GM21737 (cell line): Measurements from ENCODE around the gene CAMSAP1.

Source experiments
- ATAC-seq: cut with Tn5 transposase; IDR thresholded peaks from one replicate; pipeline ENCODE4 v1.9.1; 2021; ENCODE audit warnings: mild to moderate bottlenecking, moderate library complexity; ENCODE audit not compliant: unreplicated experiment

The CAMSAP1 gene

DNA sequence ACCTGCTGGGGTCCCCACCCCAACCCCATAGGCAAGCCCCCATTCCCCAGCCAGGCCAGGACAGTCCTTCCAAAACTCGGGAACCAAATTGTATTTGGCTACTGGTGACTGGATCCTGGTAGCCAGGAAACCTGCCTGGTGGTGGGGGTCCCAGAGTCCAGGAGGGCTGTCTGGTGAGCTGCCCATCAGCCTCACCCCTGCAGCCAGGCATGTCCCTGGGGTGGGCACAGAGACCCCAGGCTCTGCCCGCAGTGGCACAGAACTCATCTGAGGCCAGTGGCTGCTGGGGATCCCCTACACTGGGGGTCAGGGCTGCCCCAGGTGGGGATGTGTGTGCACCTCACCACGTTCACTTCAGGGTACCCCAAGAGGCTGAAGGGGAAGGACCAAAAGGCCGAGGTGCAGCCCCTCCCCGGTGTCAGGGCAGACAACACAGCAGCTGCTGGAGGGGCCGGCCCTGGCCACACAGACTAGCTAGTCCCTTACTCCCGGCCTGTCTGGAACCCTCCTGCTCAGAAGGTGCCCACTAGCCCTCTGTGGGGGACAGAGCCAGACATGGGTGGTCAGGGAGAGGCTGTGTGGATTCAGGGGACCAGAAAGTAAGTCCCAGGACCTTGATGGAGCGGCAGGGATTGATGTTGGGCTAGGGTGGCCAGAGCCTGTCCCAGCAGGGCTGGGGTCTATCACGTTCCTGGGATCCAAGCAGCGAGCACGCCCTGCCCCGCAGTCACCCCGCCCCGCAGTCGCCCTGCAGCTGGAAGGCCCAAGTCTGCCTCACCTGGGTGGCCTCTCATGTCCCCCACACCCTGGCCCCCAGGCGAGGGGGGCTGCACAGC lies 113.9 kb downstream of the CAMSAP1 start:
- ATAC-seq: no peak

DNA sequence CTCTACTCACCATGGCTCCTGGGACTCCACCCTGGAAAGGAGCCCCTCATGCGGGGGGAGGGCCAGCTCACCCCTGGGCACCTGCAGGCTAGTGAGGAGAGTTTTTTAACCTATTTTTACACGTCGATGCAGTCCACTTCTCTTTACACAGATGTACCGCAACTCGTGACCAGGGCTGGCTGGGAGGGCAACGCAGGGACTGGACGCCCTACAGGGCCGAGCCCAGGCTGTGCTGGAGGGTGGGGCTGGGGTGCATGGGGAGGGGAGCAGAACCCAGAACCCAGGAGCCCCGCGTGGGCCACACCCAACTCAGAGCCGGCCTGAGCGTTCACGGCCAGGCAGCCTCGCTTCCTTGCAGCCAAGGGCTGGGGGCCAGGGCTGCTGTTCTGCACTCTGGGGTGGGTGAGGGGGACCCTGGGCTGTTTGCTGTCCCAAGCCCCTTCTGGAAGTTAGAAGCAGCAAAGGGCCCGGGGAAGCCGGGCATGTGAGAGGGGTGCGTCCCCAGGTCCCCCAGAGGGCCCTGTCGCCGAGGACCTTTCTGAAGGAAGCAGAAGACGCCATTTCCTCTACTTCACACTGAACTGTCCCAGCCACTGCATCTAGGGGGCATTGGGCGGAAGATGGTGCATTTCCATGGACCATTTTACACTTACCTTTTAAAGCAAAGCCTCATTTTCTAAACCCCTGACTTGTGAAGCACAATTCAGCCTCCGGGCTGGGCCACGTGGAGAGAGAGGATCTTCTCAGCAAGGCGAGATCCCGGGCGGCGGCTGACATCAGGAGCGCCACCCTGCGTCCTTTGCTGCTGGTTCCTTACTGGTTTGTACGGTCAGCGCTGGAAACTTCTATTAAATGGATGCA lies 114.8 kb downstream of the CAMSAP1 start:
- no peak for ATAC-seq

DNA sequence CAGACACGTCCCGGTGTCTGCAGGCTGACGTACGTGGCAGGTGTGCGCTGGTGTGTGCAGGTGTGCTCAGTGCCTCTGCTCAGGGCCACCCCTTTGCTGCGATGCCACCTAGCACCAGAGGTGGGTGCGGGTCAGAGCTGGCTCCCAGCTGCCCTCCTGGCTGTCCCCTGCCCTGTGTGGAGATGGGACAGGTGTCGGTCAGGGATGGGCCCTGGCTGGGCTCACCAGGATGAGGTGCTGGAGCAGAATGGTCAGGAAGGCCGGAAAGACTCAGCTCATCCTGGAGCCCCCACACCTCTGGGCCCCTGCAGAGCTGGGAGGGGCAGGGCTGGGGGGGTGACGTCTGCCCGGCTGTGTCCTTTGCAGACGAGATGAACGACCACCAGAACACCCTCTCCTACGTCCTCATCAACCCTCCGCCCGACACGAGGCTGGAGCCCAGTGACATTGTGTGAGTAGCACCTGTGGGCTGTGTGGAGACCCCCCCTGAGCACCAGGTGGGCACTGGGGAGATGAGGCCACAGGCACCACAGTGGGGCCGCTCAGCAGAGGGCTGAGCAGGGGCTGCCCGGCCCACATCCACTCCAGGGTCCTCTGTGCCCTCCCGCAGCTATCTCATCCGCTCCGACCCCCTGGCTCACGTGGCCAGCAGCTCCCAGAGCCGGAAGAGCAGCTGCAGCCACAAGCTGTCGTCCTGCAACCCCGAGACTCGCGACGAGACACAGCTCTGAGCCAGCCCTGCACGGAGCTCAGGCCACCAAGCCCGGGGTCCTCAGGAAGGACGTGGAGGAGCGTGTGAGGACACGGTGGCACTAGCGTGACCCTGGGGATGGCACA lies 115.7 kb downstream of the CAMSAP1 start:
- ATAC-seq: no peak

GRCh38 chr9:135790850-135791249 lies 116.5 kb downstream of the CAMSAP1 start:
- ATAC-seq: no peak

- ATAC-seq: no peak
Observed at GRCh38 chr9:135790356-135790755, 117.0 kb downstream of the CAMSAP1 start.

GRCh38 chr9:135789838-135790291 lies 117.5 kb downstream of the CAMSAP1 start:
- ATAC-seq: no peak

DNA sequence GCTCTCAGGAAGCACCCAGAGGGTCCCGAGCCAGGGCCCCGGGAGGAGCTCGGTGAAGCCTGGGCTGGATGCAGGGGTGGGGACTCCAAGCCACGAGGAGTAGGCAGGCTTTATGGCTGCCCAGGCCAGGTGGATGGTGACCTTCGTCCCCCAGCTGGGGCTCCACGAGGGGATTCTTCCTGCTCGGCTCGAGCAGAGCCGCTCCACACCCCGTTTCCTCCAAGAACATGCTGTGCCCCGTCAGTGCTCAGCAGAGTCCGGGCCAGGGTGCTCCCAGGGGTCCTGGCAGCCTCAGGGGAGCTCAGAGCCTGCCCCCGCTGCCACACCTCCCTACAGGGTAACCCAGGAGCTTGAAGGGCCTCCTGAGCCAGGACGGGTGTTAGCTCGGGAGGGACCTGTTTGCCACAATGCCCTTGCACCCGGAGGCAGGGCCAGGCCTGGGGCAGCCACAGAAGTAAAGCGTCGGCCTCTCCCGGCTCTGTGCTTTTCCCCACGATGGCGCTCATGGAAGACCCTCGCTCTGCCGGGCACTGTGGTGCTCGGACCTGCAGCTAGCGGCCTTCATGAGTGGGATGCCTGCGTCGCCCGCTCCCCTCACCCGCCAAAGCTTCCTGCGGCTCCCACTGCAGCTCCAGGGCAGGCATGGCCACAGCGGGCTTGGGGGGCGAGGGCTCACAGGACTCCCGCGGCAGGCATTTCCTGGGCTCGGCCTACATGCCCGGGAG lies 118.6 kb downstream of the CAMSAP1 start:
- ATAC-seq: no peak

GRCh38 chr9:135787776-135788575 lies 119.4 kb downstream of the CAMSAP1 start:
- no peak for ATAC-seq

DNA sequence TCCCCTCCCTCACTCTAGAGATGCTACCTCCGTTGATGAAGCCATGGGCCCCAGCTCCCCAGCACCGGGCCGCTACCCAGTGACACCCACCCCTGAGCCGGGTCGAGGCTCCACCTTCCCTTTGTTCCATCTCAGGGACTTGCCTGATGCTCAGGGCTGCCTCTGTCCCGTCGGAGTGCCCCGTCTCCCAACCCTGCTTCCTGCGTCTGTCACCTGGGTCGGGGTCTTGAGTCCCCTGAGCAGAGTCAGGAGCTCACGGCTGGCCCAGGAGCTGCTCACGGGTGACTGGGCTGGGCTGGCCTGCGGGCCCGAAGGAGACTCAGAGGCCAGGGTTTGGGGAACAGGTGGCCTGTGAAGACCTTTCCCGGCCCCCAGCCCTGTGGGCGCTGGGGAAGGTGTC lies 120.0 kb downstream of the CAMSAP1 start:
- ATAC-seq: no peak

DNA sequence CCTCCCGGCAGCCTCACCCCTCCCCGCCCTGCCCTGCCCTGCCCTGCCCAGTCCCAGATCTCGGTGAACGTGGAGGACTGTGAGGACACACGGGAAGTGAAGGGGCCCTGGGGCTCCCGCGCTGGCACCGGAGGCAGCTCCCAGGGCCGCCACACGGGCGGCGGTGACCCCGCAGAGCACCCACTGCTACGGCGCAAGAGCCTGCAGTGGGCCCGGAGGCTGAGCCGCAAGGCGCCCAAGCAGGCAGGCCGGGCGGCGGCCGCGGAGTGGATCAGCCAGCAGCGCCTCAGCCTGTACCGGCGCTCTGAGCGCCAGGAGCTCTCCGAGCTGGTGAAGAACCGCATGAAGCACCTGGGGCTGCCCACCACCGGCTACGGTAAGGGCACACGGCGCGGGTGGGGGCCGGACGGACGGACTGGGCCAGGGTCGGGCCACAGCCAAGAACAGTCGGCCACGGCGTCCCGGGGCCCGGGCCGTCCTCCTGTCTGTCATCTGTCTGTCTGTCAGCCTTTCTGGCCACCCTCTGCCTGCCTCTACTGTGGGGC lies 121.1 kb downstream of the CAMSAP1 start:
- ATAC-seq: no peak

DNA sequence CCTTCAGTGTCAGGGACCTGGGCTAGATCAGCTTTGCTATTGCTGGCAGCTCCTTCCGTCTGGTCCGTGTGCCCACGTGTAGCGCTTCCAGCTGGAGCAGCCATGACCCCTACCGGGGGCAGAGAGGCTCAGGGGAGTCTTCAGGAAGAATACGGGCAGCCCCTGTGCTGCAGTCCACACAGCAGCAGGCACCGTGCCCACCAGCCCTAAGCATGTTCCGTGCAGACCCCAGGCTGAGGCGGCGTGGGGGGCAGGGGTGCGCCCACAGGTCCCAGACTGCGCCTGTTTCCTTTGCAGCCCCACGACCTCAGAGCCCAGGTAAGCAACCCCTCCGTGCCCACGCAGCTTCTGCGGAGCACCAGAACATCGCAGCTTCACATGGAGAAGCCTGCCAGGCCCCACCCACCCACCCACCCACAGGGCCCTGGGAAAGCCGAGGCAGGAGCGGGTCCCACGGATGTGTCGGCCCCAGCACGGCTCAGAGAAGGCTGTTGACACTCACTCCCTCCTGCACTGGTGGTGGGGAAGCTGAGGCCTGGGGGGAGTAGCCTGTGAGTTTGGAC lies 122.3 kb downstream of the CAMSAP1 start:
- no peak for ATAC-seq

- no peak for ATAC-seq
Observed at GRCh38 chr9:135783540-135784245, 123.7 kb downstream of the CAMSAP1 start.

- ATAC-seq: no peak
Observed at GRCh38 chr9:135782946-135783345, 124.4 kb downstream of the CAMSAP1 start.

- ATAC-seq: no peak
Observed at GRCh38 chr9:135780626-135781025, 126.7 kb downstream of the CAMSAP1 start.

DNA sequence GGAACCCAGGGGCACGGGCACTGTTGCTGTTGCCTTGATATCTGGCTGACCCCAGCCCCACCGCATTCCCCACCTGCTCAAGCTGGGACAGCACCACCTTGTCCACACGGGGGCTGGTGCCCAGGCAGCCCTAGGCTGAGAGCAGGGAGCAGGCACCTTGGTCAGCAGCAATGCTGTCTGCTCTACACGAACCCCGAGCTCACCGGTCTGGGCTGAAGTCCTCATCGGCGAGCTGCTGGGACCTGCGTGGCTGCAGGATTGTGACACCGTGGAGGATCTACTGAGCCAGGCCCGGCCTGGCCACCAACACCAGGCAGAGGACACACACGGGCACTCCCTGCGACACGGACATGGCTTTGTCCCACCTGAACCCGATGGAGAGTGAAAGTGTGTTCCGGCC lies 127.3 kb downstream of the CAMSAP1 start:
- no peak for ATAC-seq

DNA sequence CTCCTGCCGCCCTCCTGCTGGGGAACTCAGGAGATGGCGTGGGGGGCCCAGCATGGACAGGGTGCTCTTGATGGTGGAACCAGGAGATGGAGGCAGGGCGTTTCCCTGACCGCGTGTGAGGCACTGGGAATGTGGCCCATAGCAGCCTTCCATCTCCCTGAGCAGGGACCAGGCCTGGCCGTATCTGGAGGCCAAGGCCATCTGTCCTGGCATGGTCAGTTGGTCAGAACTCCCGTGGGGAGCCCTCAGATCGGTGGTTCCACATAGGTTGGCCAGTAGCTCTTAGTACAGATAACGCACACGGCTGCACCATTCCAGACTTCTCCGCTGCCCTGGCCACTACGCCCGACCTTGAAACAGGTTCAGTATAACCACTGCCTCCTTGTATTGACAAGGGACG lies 127.8 kb downstream of the CAMSAP1 start:
- no peak for ATAC-seq

DNA sequence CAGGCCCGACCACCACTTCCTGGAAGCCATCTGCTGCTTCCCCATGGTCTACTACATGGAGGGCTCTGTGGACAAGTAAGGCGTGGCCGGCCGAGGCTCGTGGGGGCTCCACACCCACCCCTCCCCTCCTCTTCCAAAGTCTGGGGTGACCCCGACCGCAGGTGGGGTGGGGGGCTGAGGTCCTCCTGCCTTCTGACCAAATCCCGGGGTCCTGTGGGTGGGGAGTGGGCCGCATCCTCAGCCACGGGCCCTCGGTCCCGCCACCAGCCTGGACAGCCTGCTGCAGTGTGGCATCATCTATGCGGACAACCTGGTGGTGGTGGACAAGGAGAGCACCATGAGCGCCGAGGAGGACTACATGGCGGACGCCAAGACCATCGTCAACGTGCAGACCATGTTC lies 128.9 kb downstream of the CAMSAP1 start:
- no peak for ATAC-seq

DNA sequence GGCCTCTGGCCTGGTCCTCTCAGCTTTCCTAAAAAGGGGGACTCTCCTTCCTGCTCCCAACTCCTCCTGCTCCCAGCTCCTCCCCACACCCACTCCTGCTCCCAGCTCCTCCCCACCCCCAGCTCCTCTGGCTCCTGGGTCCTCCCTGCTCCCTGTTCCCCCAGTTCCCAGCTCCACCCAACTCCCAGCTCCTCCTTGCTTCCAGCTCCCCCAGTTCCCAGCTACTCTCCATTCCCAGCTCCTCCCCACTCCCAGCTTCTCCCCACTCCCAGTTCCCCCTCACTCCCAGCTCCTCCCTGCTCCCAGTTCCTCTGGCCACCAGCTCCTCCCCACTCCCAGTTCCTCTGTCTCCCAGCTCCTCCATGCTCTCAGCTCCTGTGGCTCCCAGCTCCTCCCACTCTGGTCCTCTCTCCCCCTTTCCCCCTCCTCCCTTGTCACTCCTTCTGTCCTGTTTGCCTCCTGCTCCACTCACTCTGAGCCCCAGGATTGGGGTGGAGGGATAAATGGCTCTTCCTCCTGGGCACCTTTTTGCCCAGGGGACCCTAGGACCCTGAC lies 129.6 kb downstream of the CAMSAP1 start:
- no peak for ATAC-seq
